K562 (cell line): Measurements from ENCODE around the gene KCNJ10. TPM values are rescaled to one million over a fixed set of nuclear protein-coding genes. Genes with fewer than 3 reads are reported as not detected.
A peak's percentile ranks its signal among the peaks of the same experiment; 100 is the strongest.

Source experiments
- ATAC-seq: fragments of 200-7000 bp; cut with Tn5 transposase; 3 replicates; pipeline ENCODE4 v1.9.1; 2020; ENCODE audit warnings: moderate library complexity
- BruUV-seq: library from RNA; stranded (reverse); fragments of 400-500 nt; replicated peaks from 2 replicates; lab custom pipeline; 2021; lab: Mats Ljungman, UMichigan
- CTCF ChIA-PET: fragments of 300-600 bp; formaldehyde crosslinking; extraction: SDS; loops from one replicate; lab custom pipeline; 2021; ENCODE audit warnings: low intra/inter-chr PET ratio; lab: Yijun Ruan, JAX
- POLR2A ChIA-PET: fragments of 300-600, 350-650 bp; sonication (Branson Sonifier 250); formaldehyde crosslinking; extraction: SDS; loops from one replicate; lab custom pipeline; 2021; ENCODE audit warnings: antibody characterized with exemption, inconsistent platforms; lab: Yijun Ruan, JAX
- DNase-seq, 4 experiments: peaks; one replicate each; pipeline versions ENCODE4 v3.0.0 to v3.0.0-alpha.2; 2011 to 2018; ENCODE audit warnings: low spot score in 3 of 4, mixed read lengths in 3 of 4; ENCODE audit errors: extremely low read depth in 1 of 4
- FAIRE-seq: peaks from 2 replicates; lab custom pipeline; 2011; peaks lifted over from hg19 to GRCh38; lab: Jason Lieb, UNC
- H2AFZ ChIP-seq: 2 replicates; pipeline ENCODE4 v1.6.0; 2011; ENCODE audit warnings: low read depth, low read length, control low read depth, inconsistent platforms
- H3K27ac ChIP-seq: fragments of 200-600 bp; 3 replicates; pipeline ENCODE4 v1.8.0; 2011; ENCODE audit warnings: low read depth, mild to moderate bottlenecking, control low read depth, inconsistent platforms, low read length, moderate library complexity, mixed read lengths; ENCODE audit errors: extremely low read depth
- H3K27me3 ChIP-seq, 2 experiments: fragments of 300-600 bp in 1 of 2; 2 replicates in 1 of 2; 3 replicates in 1 of 2; pipeline versions ENCODE4 v1.6.0 to v1.8.0; 2011; ENCODE audit warnings: inconsistent platforms in 2 of 2, low read length in 2 of 2, mild to moderate bottlenecking in 1 of 2, mixed read lengths in 1 of 2, moderate library complexity in 1 of 2; ENCODE audit not compliant: control insufficient read depth in 2 of 2, insufficient read depth in 2 of 2
- H3K36me3 ChIP-seq: fragments of 300-600 bp; 3 replicates; pipeline ENCODE4 v1.8.0; 2011; ENCODE audit warnings: mild to moderate bottlenecking, low read length, inconsistent platforms; ENCODE audit not compliant: control insufficient read depth, insufficient read depth
- H3K4me1 ChIP-seq, 2 experiments: fragments of 200-600 bp in 1 of 2; replicated peaks in 1 of 2; 2 replicates in 1 of 2; 3 replicates in 1 of 2; pipeline versions ENCODE4 v1.5.1 to v1.8.0; 2011; ENCODE audit warnings: inconsistent platforms in 2 of 2, low read length in 2 of 2, mild to moderate bottlenecking in 1 of 2, mixed read lengths in 1 of 2, moderate library complexity in 1 of 2; ENCODE audit not compliant: control insufficient read depth in 2 of 2, insufficient read depth in 2 of 2
- H3K4me2 ChIP-seq: 2 replicates; pipeline ENCODE4 v1.6.1; 2011; ENCODE audit warnings: low read length, control low read depth, inconsistent platforms, mixed read lengths; ENCODE audit not compliant: insufficient read depth
- H3K4me3 ChIP-seq: fragments of 200-600 bp; sonication (generic), shearing (Covaris generic); 2 replicates; pipeline ENCODE4 v1.5.1; 2016; ENCODE audit warnings: control low read depth, inconsistent platforms
- H3K79me2 ChIP-seq: fragments of 200-600 bp; 3 replicates; pipeline ENCODE4 v1.8.0; 2011; ENCODE audit warnings: low read length, inconsistent platforms; ENCODE audit not compliant: control insufficient read depth, insufficient read depth
- H3K9ac ChIP-seq, 2 experiments: 2 replicates each; pipeline versions ENCODE4 v1.6.0 to v1.6.1; 2011; ENCODE audit warnings: low read depth in 2 of 2, low read length in 2 of 2, control low read depth in 1 of 2, inconsistent platforms in 1 of 2, mild to moderate bottlenecking in 1 of 2, mixed read lengths in 1 of 2; ENCODE audit not compliant: insufficient read depth in 1 of 2
- H3K9me1 ChIP-seq: one replicate; pipeline ENCODE4 v1.6.0; 2011; ENCODE audit warnings: inconsistent platforms, mild to moderate bottlenecking, low read length, moderate library complexity; ENCODE audit not compliant: control insufficient read depth, insufficient read depth
- H3K9me3 ChIP-seq: replicated peaks from 2 replicates; pipeline ENCODE4 v1.5.1; 2011; ENCODE audit warnings: low read depth, low read length, inconsistent platforms; ENCODE audit not compliant: control insufficient read depth, insufficient read depth
- H4K20me1 ChIP-seq: replicated peaks from 2 replicates; pipeline ENCODE4 v1.6.1; 2011; ENCODE audit warnings: low read length, inconsistent platforms, mixed read lengths; ENCODE audit not compliant: control insufficient read depth, insufficient read depth
- CBX5 ChIP-seq: IDR thresholded peaks from 2 replicates; pipeline ENCODE4 v1.6.1; 2014; ENCODE audit warnings: low read depth, borderline replicate concordance
- ELF2 ChIP-seq: fragments of 250-450 bp; sonication (Bioruptor Pico); IDR thresholded peaks from 2 replicates; pipeline ENCODE4 v1.5.0; 2021; ENCODE audit warnings: mild to moderate bottlenecking
- FOSL1 ChIP-seq: fragments of 200-800 bp; sonication (Bioruptor generic); conservative IDR thresholded peaks from 2 replicates; pipeline ENCODE4 v1.6.1; 2016; ENCODE audit warnings: missing genetic modification characterization, missing compliant biosample characterization
- FOXK2 ChIP-seq, 2 experiments: fragments of 450-650 bp; IDR thresholded peaks in 1 of 2; conservative IDR thresholded peaks in 1 of 2; 2 replicates each; pipeline ENCODE4 v1.6.1; 2016; ENCODE audit warnings: low read depth in 2 of 2, mild to moderate bottlenecking in 1 of 2
- HBP1 ChIP-seq: fragments of 450-650 bp; formaldehyde crosslinking; IDR thresholded peaks from 2 replicates; pipeline ENCODE4 v1.4.0; 2022; ENCODE audit warnings: missing genetic modification characterization
- HDAC6 ChIP-seq: IDR thresholded peaks from 2 replicates; pipeline ENCODE4 v1.6.1; 2012; ENCODE audit warnings: low read depth, mild to moderate bottlenecking, control low read depth, inconsistent platforms, low read length, moderate library complexity
- MAX ChIP-seq: sonication (generic); formaldehyde crosslinking; IDR thresholded peaks from 2 replicates; pipeline ENCODE4 v1.9.0; 2022; ENCODE audit warnings: mild to moderate bottlenecking, missing genetic modification reagents
- MCM2 ChIP-seq: fragments of 450-650 bp; IDR thresholded peaks from 2 replicates; pipeline ENCODE4 v1.6.1; 2017; ENCODE audit warnings: low read depth, mild to moderate bottlenecking
- MTA3 ChIP-seq: fragments of 450-650 bp; formaldehyde crosslinking; IDR thresholded peaks from 2 replicates; pipeline ENCODE4 v1.6.1; 2017; ENCODE audit warnings: mild to moderate bottlenecking, borderline replicate concordance
- NCOA2 ChIP-seq, 2 experiments: fragments of 450-650 bp; IDR thresholded peaks; 2 replicates each; pipeline ENCODE4 v1.6.1; 2018; ENCODE audit warnings: mild to moderate bottlenecking in 2 of 2, moderate library complexity in 1 of 2; ENCODE audit not compliant: partially characterized antibody in 2 of 2
- RBM34 ChIP-seq: fragments of 200-400 bp; formaldehyde crosslinking; IDR thresholded peaks from 2 replicates; pipeline ENCODE4 v1.6.1; 2018; ENCODE audit warnings: low read length, borderline replicate concordance; ENCODE audit not compliant: insufficient read depth
- TCF7L2 ChIP-seq: fragments of 150-350 bp; IDR thresholded peaks from 2 replicates; pipeline ENCODE4 v1.6.1; 2016; ENCODE audit warnings: low read depth, mild to moderate bottlenecking, low read length, moderate library complexity
- ZFP36 ChIP-seq: fragments of 150-350 bp; IDR thresholded peaks from 2 replicates; pipeline ENCODE4 v1.6.1; 2018; ENCODE audit warnings: low read length, low read depth; ENCODE audit not compliant: partially characterized antibody
- ZFX ChIP-seq: sonication (generic); formaldehyde crosslinking; IDR thresholded peaks from 2 replicates; pipeline ENCODE4 v1.8.0; 2022; ENCODE audit warnings: mild to moderate bottlenecking, missing genetic modification reagents, moderate library complexity
- ZNF124 ChIP-seq: sonication (generic); formaldehyde crosslinking; IDR thresholded peaks from 2 replicates; pipeline ENCODE4 v1.8.1; 2022; ENCODE audit warnings: missing genetic modification reagents
- ZNF134 ChIP-seq: fragments of 250-450 bp; sonication (Bioruptor Pico); conservative IDR thresholded peaks from 2 replicates; pipeline ENCODE4 v1.4.0; 2020
- ZNF232 ChIP-seq: sonication (generic); formaldehyde crosslinking; IDR thresholded peaks from 2 replicates; pipeline ENCODE4 v1.8.0; 2022; ENCODE audit warnings: mild to moderate bottlenecking, missing genetic modification reagents
- ZNF75A ChIP-seq: fragments of 450-650 bp; formaldehyde crosslinking; IDR thresholded peaks from 2 replicates; pipeline ENCODE4 v1.4.0; 2020; ENCODE audit warnings: mild to moderate bottlenecking
- WGBS: fragments of 100-300 bp; shearing (Covaris generic); methylation state at CpG from one replicate; pipeline ENCODE4 v1.1.6; 2016; ENCODE audit warnings: low coverage, mixed read lengths; ENCODE audit not compliant: insufficient coverage; ENCODE audit errors: missing lambda C conversion rate; 5-methylcytosine and 5-hydroxymethylcytosine counted together
- in situ Hi-C: fragments of 300-500 bp; cut with MboI; formaldehyde crosslinking; loops from 4 replicates; pipeline ENCODE4 v1.15.0; 2018; ENCODE audit warnings: inconsistent platforms, mixed read lengths
- intact Hi-C: fragments of 100-400 bp; cut with micrococcal nuclease; formaldehyde crosslinking; loops from 2 replicates; pipeline ENCODE4 v1.14.2; 2022
- polyA plus RNA-seq, 8 experiments: library from polyadenylated mRNA; depleted of rRNA in 4 of 8; stranded (reverse) in 5 of 8; unstranded in 3 of 8; fragments of >200 nt; fragmentation: Nextera tagmentation in 2 of 8; fragmentation: Illumina TruSeq in 1 of 8; extraction: Ambion mirVana in 2 of 8; extraction: Trizol in 1 of 8; gene quantifications; 2 replicates each; pipeline versions ENCODE4 v1.2.1 to v1.2.3, GENCODE V29; 2011 to 2014; ENCODE audit warnings: inconsistent platforms in 1 of 8, missing spikeins in 1 of 8
- total RNA-seq, 7 experiments: library from RNA; depleted of rRNA in 6 of 7; stranded (reverse); fragments of >200 nt in 6 of 7; fragmentation: Illumina TruSeq in 2 of 7; extraction: Trizol in 2 of 7; gene quantifications; 2 replicates each; pipeline versions ENCODE4 v1.2.1 to v1.2.3, GENCODE V29; 2011 to 2021; ENCODE audit warnings: low replicate concordance in 1 of 7

The KCNJ10 gene
- total and polyA plus RNA-seq, 9 of the 15 experiments (the other 6 are each of a cell fraction or from before 2014, with no cell fraction given): 0.06 to 0.11 TPM; not detected in 7

- H3K4me3 ChIP-seq: no peak overlapping the region
- no peak for FAIRE-seq
Observed at GRCh38 chr1:160049101-160049500, 20.9 kb downstream of the KCNJ10 start.

GRCh38 chr1:160048335-160048734 is 21.6 kb downstream of the KCNJ10 start:
- H3K79me2 ChIP-seq: no peaks in the 10 kb centered on the region
- 0 out of 2 replicates have a peak, but pooled peaks cover 3% of the 10 kb centered on the region for H4K20me1 ChIP-seq
- intact Hi-C loops (loop anchor here (5.0 kb wide), 1 partner anchor 114 kb away; no protein-coding TSS in a partner anchor), in situ Hi-C loops (no loop called here)
- no TSS peak for BruUV-seq
- peaks cover 11 to 20% of the 10 kb centered on the region in 2 experiments; a peak in 4 of 5 replicates for H3K4me1 ChIP-seq
- no peaks in the 10 kb centered on the region for H3K36me3 ChIP-seq
- POLR2A ChIA-PET: interaction anchor here (0.6 to 0.9 kb wide), 2 partner anchors 24 to 219 kb away, joined by 3 read pairs; no protein-coding TSS in a partner anchor
- H3K9me3 ChIP-seq: no peaks in the 10 kb centered on the region
- H2AFZ ChIP-seq: no peak overlapping the region
- FAIRE-seq: no peak
- no peaks in the 10 kb centered on the region for H3K9me1 ChIP-seq
- CTCF ChIA-PET: interaction anchor here (0.9 kb wide), 1 partner anchor 38 kb away, joined by 3 read pairs; no protein-coding TSS in a partner anchor
- H3K4me3 ChIP-seq: no peak overlapping the region
- ATAC-seq: no peak
- peaks cover 10 to 17% of the 10 kb centered on the region in 2 experiments; a peak in 4 of 5 replicates for H3K27me3 ChIP-seq
- H3K4me2 ChIP-seq: no peak overlapping the region
- no peak overlapping the region for H3K27ac ChIP-seq
- no peak overlapping the region for H3K9ac ChIP-seq
- no peak for DNase-seq
- TF ChIP-seq MCM2: no peak
- TF ChIP-seq ZNF134: no peak
- TF ChIP-seq MAX (CRISPR knock-in tag): no peak
- TF ChIP-seq TCF7L2: no peak
- TF ChIP-seq RBM34: no peak
- no peak for TF ChIP-seq ZNF232 (CRISPR knock-in tag)
- TF ChIP-seq FOXK2 (conservative IDR thresholded peaks at IDR 0.05 in 1 of 2, IDR thresholded peaks at IDR 0.05 in 1 of 2; ENCODE audit: low read depth in 2 of 2): no peak
- no peak for TF ChIP-seq HDAC6
- no peak for TF ChIP-seq HBP1
- no peak for TF ChIP-seq ZNF75A (CRISPR knock-in tag)
- TF ChIP-seq FOSL1 (tag): no peak
- no peak for TF ChIP-seq ZFX
- TF ChIP-seq CBX5: no peak
- no peak for TF ChIP-seq ELF2 (CRISPR knock-in tag)

More at GRCh38 chr1:160049101-160049500, 20.9 kb downstream of the KCNJ10 start:
- Histone ChIP-seq H3K4me1 (peaks cover 11 to 20% of the 10 kb centered on the region in 2 experiments; a peak in 4 of 5 replicates), H4K20me1 (0 out of 2 replicates have a peak, but pooled peaks cover 3% of the 10 kb centered on the region), H2AFZ (no peak overlapping the region), H3K9me1 (no peaks in the 10 kb centered on the region), H3K9ac (no peak overlapping the region), H3K9me3 (no peaks in the 10 kb centered on the region), H3K36me3 (no peaks in the 10 kb centered on the region), H3K4me2 (no peak overlapping the region), H3K79me2 (no peaks in the 10 kb centered on the region), H3K27me3 (peaks cover 10 to 25% of the 10 kb centered on the region in 2 experiments), H3K27ac (no peak overlapping the region)
- no TSS peak for BruUV-seq
- in situ Hi-C loops (no loop called here), intact Hi-C loops (loop anchor here (5.0 kb wide), 1 partner anchor 113 kb away; no protein-coding TSS in a partner anchor)
- ATAC-seq (no peak), DNase-seq (peak in 2 of 4 experiments; percentile 28)
- peak; percentile 39 for TF ChIP-seq ZFP36
- no peak for TF ChIP-seq ZNF124 (CRISPR knock-in tag)
- no peak for TF ChIP-seq NCOA2 (IDR thresholded peaks at IDR 0.05; ENCODE audit: partially characterized antibody in 2 of 2)
- no peak for TF ChIP-seq MTA3
- WGBS: 13% methylated on average over 3 of the region's 3 CpGs
- ChIA-PET POLR2A (interaction anchor here (0.9 kb wide), 1 partner anchor 25 kb away, joined by 3 read pairs; no protein-coding TSS in a partner anchor), CTCF (interaction anchor here (0.9 kb wide), 2 partner anchors 30 to 37 kb away, joined by 3 to 4 read pairs; no protein-coding TSS in a partner anchor)
